Measurements from ENCODE around the gene AGBL4.

- TF ChIP-seq, protein P1, sequence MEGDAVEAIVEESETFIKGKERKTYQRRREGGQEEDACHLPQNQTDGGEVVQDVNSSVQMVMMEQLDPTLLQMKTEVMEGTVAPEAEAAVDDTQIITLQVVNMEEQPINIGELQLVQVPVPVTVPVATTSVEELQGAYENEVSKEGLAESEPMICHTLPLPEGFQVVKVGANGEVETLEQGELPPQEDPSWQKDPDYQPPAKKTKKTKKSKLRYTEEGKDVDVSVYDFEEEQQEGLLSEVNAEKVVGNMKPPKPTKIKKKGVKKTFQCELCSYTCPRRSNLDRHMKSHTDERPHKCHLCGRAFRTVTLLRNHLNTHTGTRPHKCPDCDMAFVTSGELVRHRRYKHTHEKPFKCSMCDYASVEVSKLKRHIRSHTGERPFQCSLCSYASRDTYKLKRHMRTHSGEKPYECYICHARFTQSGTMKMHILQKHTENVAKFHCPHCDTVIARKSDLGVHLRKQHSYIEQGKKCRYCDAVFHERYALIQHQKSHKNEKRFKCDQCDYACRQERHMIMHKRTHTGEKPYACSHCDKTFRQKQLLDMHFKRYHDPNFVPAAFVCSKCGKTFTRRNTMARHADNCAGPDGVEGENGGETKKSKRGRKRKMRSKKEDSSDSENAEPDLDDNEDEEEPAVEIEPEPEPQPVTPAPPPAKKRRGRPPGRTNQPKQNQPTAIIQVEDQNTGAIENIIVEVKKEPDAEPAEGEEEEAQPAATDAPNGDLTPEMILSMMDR (IDR thresholded peaks at IDR 0.05) = no peak
- TF ChIP-seq POLR2A (IDR thresholded peaks at IDR 0.05) = no peak
These were observed 1487.3 kb downstream of the AGBL4 start for GRCh38 chr1:48536477-48536876.
